GM21825 (cell line): Measurements from ENCODE around the gene TMEM132C.

ENCODE experiments used
- ATAC-seq: cut with Tn5 transposase; IDR thresholded peaks from one replicate; pipeline ENCODE4 v1.9.1; 2021; ENCODE audit warnings: mild to moderate bottlenecking, moderate library complexity; ENCODE audit not compliant: unreplicated experiment

Gene TMEM132C

GRCh38 chr12:128286970-128287369 lies 20.0 kb downstream of the TMEM132C start:
- ATAC-seq, result no peak

GRCh38 chr12:128288357-128288756 lies 21.4 kb downstream of the TMEM132C start:
- ATAC-seq, result no peak

- ATAC-seq, result no peak
Observed at GRCh38 chr12:128288896-128289295, 21.9 kb downstream of the TMEM132C start.

GRCh38 chr12:128290938-128291337 lies 24.0 kb downstream of the TMEM132C start:
- ATAC-seq, result no peak

GRCh38 chr12:128298091-128298748 lies 31.2 kb downstream of the TMEM132C start:
- ATAC-seq, result no peak

GRCh38 chr12:128305336-128305892 lies 38.4 kb downstream of the TMEM132C start:
- no peak for ATAC-seq

GRCh38 chr12:128307791-128308190 lies 40.8 kb downstream of the TMEM132C start:
- ATAC-seq, result no peak

- ATAC-seq, result no peak
Observed at GRCh38 chr12:128312661-128313060, 45.7 kb downstream of the TMEM132C start.

GRCh38 chr12:128313931-128314330 lies 47.0 kb downstream of the TMEM132C start:
- no peak for ATAC-seq

GRCh38 chr12:128314611-128315010 lies 47.6 kb downstream of the TMEM132C start:
- ATAC-seq, result no peak

- ATAC-seq, result no peak
Observed at GRCh38 chr12:128316078-128316477, 49.1 kb downstream of the TMEM132C start.

- no peak for ATAC-seq
Observed at GRCh38 chr12:128316973-128317526, 50.1 kb downstream of the TMEM132C start.

- no peak for ATAC-seq
Observed at GRCh38 chr12:128318341-128318740, 51.4 kb downstream of the TMEM132C start.

- no peak for ATAC-seq
Observed at GRCh38 chr12:128318946-128319345, 52.0 kb downstream of the TMEM132C start.

- ATAC-seq, result no peak
Observed at GRCh38 chr12:128322341-128322740, 55.4 kb downstream of the TMEM132C start.

- no peak for ATAC-seq
Observed at GRCh38 chr12:128323145-128323920, 56.4 kb downstream of the TMEM132C start.

GRCh38 chr12:128325646-128326045 lies 58.7 kb downstream of the TMEM132C start:
- ATAC-seq, result no peak

- no peak for ATAC-seq
Observed at GRCh38 chr12:128326406-128326805, 59.4 kb downstream of the TMEM132C start.

- no peak for ATAC-seq
Observed at GRCh38 chr12:128328961-128329360, 62.0 kb downstream of the TMEM132C start.

- ATAC-seq, result no peak
Observed at GRCh38 chr12:128336204-128337070, 69.5 kb downstream of the TMEM132C start.

GRCh38 chr12:128337071-128337345 lies 70.0 kb downstream of the TMEM132C start:
- ATAC-seq, result no peak
